ENCODE data around the gene CWH43. TPM values are rescaled to one million over a fixed set of nuclear protein-coding genes. Genes with fewer than 3 reads are reported as not detected.
"Not testable (repeated sequence)": the region's sequence is repeated elsewhere in the genome, so short reads cannot be mapped to it uniquely, and the experiment has no call there.

Gene CWH43
- total RNA-seq, 2 donors from 2014 or later, result 14.8 to 118 TPM

GRCh38 chr4:48949518-48950219 lies 36.4 kb upstream of the CWH43 start:
- no peaks in the 10 kb centered on the region for H3K36me3 ChIP-seq
- H3K27ac ChIP-seq, result no peak overlapping the region
- intact Hi-C loops (cut with DNase I), result no loop called here
- TF ChIP-seq CTCF (IDR thresholded peaks at IDR 0.05), result no peak
- no peak for TF ChIP-seq POLR2A (IDR thresholded peaks at IDR 0.05)
- TF ChIP-seq POLR2AphosphoS5 (IDR thresholded peaks at IDR 0.05), result no peak
- DNase-seq (ENCODE audit: low spot score), result no peak
- no peak overlapping the region for H3K4me3 ChIP-seq
- H3K27me3 ChIP-seq (replicated peaks; ENCODE audit: insufficient read depth), result no peaks in the 10 kb centered on the region
- H3K9me3 ChIP-seq, result no peaks in the 10 kb centered on the region
- WGBS, result 41% methylated on average over 4 of the region's 4 CpGs
- H3K4me1 ChIP-seq (replicated peaks), result no peaks in the 10 kb centered on the region

- Histone ChIP-seq H3K27me3 (replicated peaks; ENCODE audit: insufficient read depth) (no peaks in the 10 kb centered on the region), H3K4me1 (replicated peaks) (no peaks in the 10 kb centered on the region), H3K27ac (peak overlapping the region; percentile 14 to 59), H3K36me3 (no peaks in the 10 kb centered on the region), H3K4me3 (no peak overlapping the region), H3K9me3 (no peaks in the 10 kb centered on the region)
- no peak for DNase-seq (ENCODE audit: low spot score)
- no peak for TF ChIP-seq CTCF (IDR thresholded peaks at IDR 0.05)
- WGBS, result 37% methylated on average over 2 of the region's 2 CpGs
- intact Hi-C loops (cut with DNase I), result no loop called here
Measured at GRCh38 chr4:48954314-48954713, 31.8 kb upstream of the CWH43 start.

- H3K4me1 ChIP-seq (replicated peaks); H3K4me3 ChIP-seq; H3K27ac ChIP-seq; H3K27me3 ChIP-seq (replicated peaks; ENCODE audit: insufficient read depth); intact Hi-C loops (cut with DNase I); DNase-seq (ENCODE audit: low spot score); H3K36me3 ChIP-seq; H3K9me3 ChIP-seq: not testable (repeated sequence)
- WGBS, result 95% methylated on average over 5 of the region's 5 CpGs
Measured at GRCh38 chr4:48957366-48957765, 28.7 kb upstream of the CWH43 start.

GRCh38 chr4:48958582-48958981 lies 27.5 kb upstream of the CWH43 start:
- DNase-seq (ENCODE audit: low spot score), result no peak
- Histone ChIP-seq H3K4me3 (no peak overlapping the region), H3K27ac (no peak overlapping the region), H3K4me1 (replicated peaks) (no peaks in the 10 kb centered on the region), H3K27me3 (replicated peaks; ENCODE audit: insufficient read depth) (no peaks in the 10 kb centered on the region), H3K36me3 (no peaks in the 10 kb centered on the region), H3K9me3 (no peaks in the 10 kb centered on the region)
- intact Hi-C loops (cut with DNase I), result no loop called here
- WGBS, result 94% methylated on average over 2 of the region's 2 CpGs
- TF ChIP-seq POLR2A (IDR thresholded peaks at IDR 0.05) (no peak), CTCF (IDR thresholded peaks at IDR 0.05) (no peak), POLR2AphosphoS5 (IDR thresholded peaks at IDR 0.05) (no peak)

GRCh38 chr4:48960988-48961635 lies 25.0 kb upstream of the CWH43 start:
- no peak for DNase-seq (ENCODE audit: low spot score)
- Histone ChIP-seq H3K27ac (no peak overlapping the region), H3K27me3 (replicated peaks; ENCODE audit: insufficient read depth) (no peaks in the 10 kb centered on the region), H3K9me3 (no peaks in the 10 kb centered on the region), H3K36me3 (no peaks in the 10 kb centered on the region), H3K4me3 (no peak overlapping the region), H3K4me1 (replicated peaks) (no peaks in the 10 kb centered on the region)
- intact Hi-C loops (cut with DNase I), result loop anchor here (5.0 kb wide), 1 partner anchor 514 kb away; no protein-coding TSS in a partner anchor
- 71% methylated on average over 3 of the region's 3 CpGs for WGBS
- TF ChIP-seq CTCF (IDR thresholded peaks at IDR 0.05), result no peak
- no peak for TF ChIP-seq POLR2A (IDR thresholded peaks at IDR 0.05)
- TF ChIP-seq POLR2AphosphoS5 (IDR thresholded peaks at IDR 0.05), result no peak

All from prostate gland (tissue), 2 donors.